ENCODE results near the gene CCNB3. TPM values are rescaled to one million over a fixed set of nuclear protein-coding genes. Genes with fewer than 3 reads are reported as not detected.

Gene CCNB3
- polyA plus RNA-seq, 3 donors = 0.08 to 0.21 TPM; not detected in 1

- H3K9me3 ChIP-seq (replicated peaks in 1 of 2; ENCODE audit: control insufficient read depth in 1 of 2, insufficient read depth in 1 of 2, low read length in 2 of 2) = no peaks in the 10 kb centered on the region
- no peaks in the 10 kb centered on the region for H3K79me2 ChIP-seq (ENCODE audit: insufficient read depth, low read length)
- H3K9ac ChIP-seq (ENCODE audit: insufficient read depth, low read length, poor library complexity, severe bottlenecking) = no peak overlapping the region
- H3K4me3 Mint-ChIP-seq = no peak overlapping the region
- H3K27me3 Mint-ChIP-seq (ENCODE audit: low read depth in 3 of 3) = peaks cover 4 to 10% (median 4%) of the 10 kb centered on the region in 3 donors
- H3K36me3 ChIP-seq (replicated peaks in 1 of 2; ENCODE audit: control insufficient read depth in 1 of 2, insufficient read depth in 2 of 2, low read length in 2 of 2) = no peaks in the 10 kb centered on the region
- H3K27ac Mint-ChIP-seq = no peak overlapping the region
- no CpG with 5 or more reads among the region's 5 CpGs for WGBS (ENCODE audit: insufficient coverage)
- no peaks in the 10 kb centered on the region for H3K36me3 Mint-ChIP-seq
- peaks cover 0 to 4% (median 2%) of the 10 kb centered on the region in 7 donors for H3K9me3 Mint-ChIP-seq
- peaks cover 0 to 3% of the 10 kb centered on the region in 2 donors for H3K27me3 ChIP-seq (ENCODE audit: control insufficient read depth in 2 of 2, insufficient read depth in 2 of 2, low read length in 2 of 2)
- H3K4me3 ChIP-seq (replicated peaks in 1 of 3; ENCODE audit: low read depth in 2 of 3, low read length in 3 of 3) = no peak overlapping the region
- H3K4me2 ChIP-seq (replicated peaks; ENCODE audit: extremely low read depth, low read length, poor library complexity, severe bottlenecking) = no peak overlapping the region
- no peaks in the 10 kb centered on the region for H3K4me1 Mint-ChIP-seq
- DNase-seq = no peak
- no peak overlapping the region for H2AFZ ChIP-seq (ENCODE audit: insufficient read depth, low read depth, low read length, poor library complexity, severe bottlenecking)
- TF ChIP-seq, protein P1, sequence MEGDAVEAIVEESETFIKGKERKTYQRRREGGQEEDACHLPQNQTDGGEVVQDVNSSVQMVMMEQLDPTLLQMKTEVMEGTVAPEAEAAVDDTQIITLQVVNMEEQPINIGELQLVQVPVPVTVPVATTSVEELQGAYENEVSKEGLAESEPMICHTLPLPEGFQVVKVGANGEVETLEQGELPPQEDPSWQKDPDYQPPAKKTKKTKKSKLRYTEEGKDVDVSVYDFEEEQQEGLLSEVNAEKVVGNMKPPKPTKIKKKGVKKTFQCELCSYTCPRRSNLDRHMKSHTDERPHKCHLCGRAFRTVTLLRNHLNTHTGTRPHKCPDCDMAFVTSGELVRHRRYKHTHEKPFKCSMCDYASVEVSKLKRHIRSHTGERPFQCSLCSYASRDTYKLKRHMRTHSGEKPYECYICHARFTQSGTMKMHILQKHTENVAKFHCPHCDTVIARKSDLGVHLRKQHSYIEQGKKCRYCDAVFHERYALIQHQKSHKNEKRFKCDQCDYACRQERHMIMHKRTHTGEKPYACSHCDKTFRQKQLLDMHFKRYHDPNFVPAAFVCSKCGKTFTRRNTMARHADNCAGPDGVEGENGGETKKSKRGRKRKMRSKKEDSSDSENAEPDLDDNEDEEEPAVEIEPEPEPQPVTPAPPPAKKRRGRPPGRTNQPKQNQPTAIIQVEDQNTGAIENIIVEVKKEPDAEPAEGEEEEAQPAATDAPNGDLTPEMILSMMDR (IDR thresholded peaks at IDR 0.05) = no peak
- H3K27ac ChIP-seq (ENCODE audit: low read depth in 1 of 2, low read length in 2 of 2) = no peak overlapping the region
- H3K4me1 ChIP-seq (ENCODE audit: control insufficient read depth in 1 of 2, insufficient read depth in 2 of 2, low read length in 2 of 2) = no peaks in the 10 kb centered on the region
- intact Hi-C loops (cut with micrococcal nuclease) = no loop called here
- no peaks in the 10 kb centered on the region for H4K20me1 ChIP-seq (ENCODE audit: insufficient read depth, low read length)
Measured at GRCh38 chrX:50381729-50382415, 177.3 kb downstream of the CCNB3 start.

DNA sequence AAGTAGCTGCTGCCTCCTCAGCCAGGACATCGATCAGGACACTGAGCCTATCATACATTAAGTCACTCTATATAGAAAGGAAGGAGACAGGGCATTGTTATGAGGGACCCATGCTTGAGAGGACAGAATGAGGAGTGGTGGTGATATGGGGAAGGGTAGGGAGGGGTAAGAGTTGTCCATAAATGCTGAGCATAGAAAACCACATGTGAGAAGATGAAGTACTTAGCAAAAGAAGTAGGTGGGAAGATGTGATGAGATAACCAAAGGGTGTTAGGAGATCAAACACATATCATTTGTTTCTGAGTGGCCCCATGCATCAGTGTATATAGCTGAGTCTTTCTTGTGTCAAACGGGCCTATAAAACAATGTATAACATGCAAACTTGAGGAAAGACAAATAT is 182.0 kb downstream of the CCNB3 start:
- H3K4me2 ChIP-seq (replicated peaks; ENCODE audit: extremely low read depth, low read length, poor library complexity, severe bottlenecking) = no peak overlapping the region
- DNase-seq = no peak
- H4K20me1 ChIP-seq (ENCODE audit: insufficient read depth, low read length) = no peaks in the 10 kb centered on the region
- TF ChIP-seq, protein P1 (IDR thresholded peaks at IDR 0.05) = no peak
- no peak overlapping the region for H3K4me3 ChIP-seq (replicated peaks in 1 of 3; ENCODE audit: low read depth in 2 of 3, low read length in 3 of 3)
- no peaks in the 10 kb centered on the region for H3K27me3 ChIP-seq (ENCODE audit: control insufficient read depth in 2 of 2, insufficient read depth in 2 of 2, low read length in 2 of 2)
- no peaks in the 10 kb centered on the region for H3K4me1 ChIP-seq (ENCODE audit: control insufficient read depth in 1 of 2, insufficient read depth in 2 of 2, low read length in 2 of 2)
- H3K4me1 Mint-ChIP-seq = no peaks in the 10 kb centered on the region
- peaks cover 0 to 4% of the 10 kb centered on the region in 2 donors for H3K9me3 ChIP-seq (replicated peaks in 1 of 2; ENCODE audit: control insufficient read depth in 1 of 2, insufficient read depth in 1 of 2, low read length in 2 of 2)
- H3K4me3 Mint-ChIP-seq = no peak overlapping the region
- no peak overlapping the region for H3K27ac Mint-ChIP-seq
- no CpG with 5 or more reads among the region's 2 CpGs for WGBS (ENCODE audit: insufficient coverage)
- no peak overlapping the region for H3K9ac ChIP-seq (ENCODE audit: insufficient read depth, low read length, poor library complexity, severe bottlenecking)
- no peak overlapping the region for H2AFZ ChIP-seq (ENCODE audit: insufficient read depth, low read depth, low read length, poor library complexity, severe bottlenecking)
- H3K27me3 Mint-ChIP-seq (ENCODE audit: low read depth in 3 of 3) = peaks cover 3 to 10% (median 4%) of the 10 kb centered on the region in 3 donors
- intact Hi-C loops (cut with micrococcal nuclease) = no loop called here
- peaks cover 0 to 2% (median 0%) of the 10 kb centered on the region in 7 donors for H3K9me3 Mint-ChIP-seq
- H3K36me3 Mint-ChIP-seq = no peaks in the 10 kb centered on the region
- no peaks in the 10 kb centered on the region for H3K79me2 ChIP-seq (ENCODE audit: insufficient read depth, low read length)
- no peak overlapping the region for H3K27ac ChIP-seq (ENCODE audit: low read depth in 1 of 2, low read length in 2 of 2)
- H3K36me3 ChIP-seq (replicated peaks in 1 of 2; ENCODE audit: control insufficient read depth in 1 of 2, insufficient read depth in 2 of 2, low read length in 2 of 2) = no peaks in the 10 kb centered on the region
